GM21529 (cell line): ENCODE results near the gene NFIA.

Experiments
- ATAC-seq: cut with Tn5 transposase; IDR thresholded peaks from one replicate; pipeline ENCODE4 v1.9.1; 2021; ENCODE audit not compliant: unreplicated experiment

The NFIA gene

GRCh38 chr1:61175976-61176375, 93.6 kb downstream of the NFIA start:
- ATAC-seq: no peak

- ATAC-seq: no peak
These were observed 99.0 kb downstream of the NFIA start for GRCh38 chr1:61181067-61182038.

GRCh38 chr1:61182049-61182448, 99.7 kb downstream of the NFIA start:
- ATAC-seq: no peak

- no peak for ATAC-seq
These were observed 100.1 kb downstream of the NFIA start for GRCh38 chr1:61182480-61182879.

GRCh38 chr1:61183471-61184039, 101.2 kb downstream of the NFIA start:
- no peak for ATAC-seq

- ATAC-seq: no peak
These were observed 101.8 kb downstream of the NFIA start for GRCh38 chr1:61184040-61184713.

GRCh38 chr1:61184714-61185106, 102.3 kb downstream of the NFIA start:
- ATAC-seq: no peak

- ATAC-seq: no peak
These were observed 104.4 kb downstream of the NFIA start for GRCh38 chr1:61186753-61187152.

- no peak for ATAC-seq
These were observed 105.2 kb downstream of the NFIA start for GRCh38 chr1:61187352-61188086.

GRCh38 chr1:61190153-61190552, 107.8 kb downstream of the NFIA start:
- ATAC-seq: no peak

- no peak for ATAC-seq
These were observed 108.5 kb downstream of the NFIA start for GRCh38 chr1:61190618-61191432.

GRCh38 chr1:61191433-61191720, 109.0 kb downstream of the NFIA start:
- ATAC-seq: no peak

- no peak for ATAC-seq
These were observed 110.4 kb downstream of the NFIA start for GRCh38 chr1:61192663-61193330.

- ATAC-seq: no peak
These were observed 111.4 kb downstream of the NFIA start for GRCh38 chr1:61193808-61194207.

GRCh38 chr1:61198554-61198953, 116.2 kb downstream of the NFIA start:
- no peak for ATAC-seq

- ATAC-seq: no peak
These were observed 118.7 kb downstream of the NFIA start for GRCh38 chr1:61201035-61201434.

GRCh38 chr1:61202854-61203598, 120.7 kb downstream of the NFIA start:
- ATAC-seq: no peak

- ATAC-seq: no peak
These were observed 122.2 kb downstream of the NFIA start for GRCh38 chr1:61204528-61204927.

- no peak for ATAC-seq
These were observed 125.1 kb downstream of the NFIA start for GRCh38 chr1:61207416-61207815.
